COR-L47 (cell line): ENCODE measurements around the gene ANKRD13B.

Source experiments
- DNase-seq: peaks from one replicate; lab custom pipeline; 2025; lab: John Stamatoyannopoulos, UW

The ANKRD13B gene

GRCh38 chr17:29568331-29569244, 24.3 kb upstream of the ANKRD13B start, which contains the start of gene TP53I13:
Gene TP53I13 (plus strand): TSS chr17:29568701. CDS start chr17:29568759, 58 bp downstream.
- peak; percentile 66 for DNase-seq

GRCh38 chr17:29569245-29569950, 23.5 kb upstream of the ANKRD13B start:
- no peak for DNase-seq

- DNase-seq, result no peak
Measured at GRCh38 chr17:29570521-29570920, 22.4 kb upstream of the ANKRD13B start.

- DNase-seq, result no peak
Measured at GRCh38 chr17:29571486-29571882, 21.4 kb upstream of the ANKRD13B start.

DNA sequence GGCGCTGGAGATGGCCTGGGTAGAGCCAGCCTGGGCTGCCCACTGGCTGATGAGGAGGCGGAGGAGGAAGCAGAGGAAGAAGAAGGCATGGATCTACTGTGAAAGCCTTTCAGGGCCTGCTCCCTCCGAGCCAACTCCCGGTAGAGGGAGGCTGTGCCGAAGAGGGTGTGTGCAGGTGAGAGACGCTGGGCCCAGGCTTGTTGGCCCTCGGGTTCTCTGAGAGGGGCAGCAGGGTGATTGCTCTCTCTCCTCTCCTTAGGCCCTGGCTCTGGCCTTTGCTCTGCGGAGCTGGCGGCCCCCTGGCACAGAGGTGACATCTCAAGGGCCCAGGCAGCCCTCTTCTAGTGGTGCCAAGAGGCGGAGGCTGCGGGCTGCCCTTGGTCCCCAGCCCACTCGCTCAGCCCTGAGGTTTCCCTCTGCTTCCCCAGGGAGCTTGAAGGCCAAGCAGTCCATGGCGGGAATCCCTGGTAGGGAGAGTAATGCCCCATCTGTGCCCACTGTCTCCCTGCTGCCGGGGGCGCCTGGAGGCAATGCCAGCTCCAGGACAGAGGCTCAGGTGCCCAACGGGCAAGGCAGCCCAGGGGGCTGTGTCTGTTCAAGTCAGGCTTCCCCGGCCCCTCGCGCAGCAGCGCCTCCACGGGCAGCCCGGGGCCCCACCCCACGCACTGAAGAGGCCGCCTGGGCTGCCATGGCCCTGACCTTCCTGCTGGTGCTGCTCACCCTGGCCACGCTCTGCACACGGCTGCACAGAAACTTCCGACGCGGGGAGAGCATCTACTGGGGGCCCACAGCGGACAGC, 20.9 kb upstream of the ANKRD13B start:
- DNase-seq, result no peak

- no peak for DNase-seq
Measured at GRCh38 chr17:29572691-29573557, 20.0 kb upstream of the ANKRD13B start.

GRCh38 chr17:29573558-29573869, 19.4 kb upstream of the ANKRD13B start:
- DNase-seq, result no peak

DNA sequence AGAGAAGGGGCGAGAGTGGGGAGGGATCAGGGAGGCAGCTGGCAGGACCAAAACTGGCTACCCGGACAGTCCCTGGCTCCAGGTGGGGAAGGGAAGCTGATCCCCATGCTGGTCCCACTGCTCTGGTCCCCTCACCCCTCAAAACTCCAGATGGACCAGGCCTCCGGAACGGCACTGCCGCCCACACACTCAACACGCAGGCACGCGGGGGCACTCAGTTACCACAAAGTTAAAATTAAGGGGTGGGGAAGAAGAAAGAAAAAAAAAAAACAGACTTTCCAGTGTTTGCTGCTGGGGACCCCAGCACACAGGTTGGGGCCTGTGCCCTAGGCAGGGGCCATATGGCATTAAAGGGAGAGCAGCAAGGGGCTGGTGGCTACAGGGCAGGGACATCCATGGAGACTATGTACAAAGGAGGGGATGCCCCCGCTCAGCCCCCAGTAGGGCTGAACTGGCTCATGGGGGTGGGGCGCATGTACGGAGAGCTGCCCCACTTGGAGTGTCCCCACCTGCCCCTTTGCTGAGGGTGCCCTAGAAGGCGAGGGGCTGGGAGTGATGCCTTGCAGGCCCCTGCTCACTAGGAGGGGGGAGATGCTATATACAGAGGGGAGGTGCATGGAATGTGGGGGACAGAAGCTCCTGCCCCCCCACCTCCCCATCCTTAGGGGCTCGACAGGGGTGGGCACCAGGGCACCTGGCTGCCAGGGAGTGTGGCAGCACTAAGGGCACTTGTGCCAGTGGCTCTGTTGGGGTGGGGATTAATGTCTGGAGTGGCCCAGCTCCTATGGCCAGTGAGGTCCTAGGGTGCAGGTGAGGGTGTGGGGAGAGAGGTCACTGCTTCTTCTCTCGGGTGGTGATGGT, 18.8 kb upstream of the ANKRD13B start:
- DNase-seq, result no peak

DNA sequence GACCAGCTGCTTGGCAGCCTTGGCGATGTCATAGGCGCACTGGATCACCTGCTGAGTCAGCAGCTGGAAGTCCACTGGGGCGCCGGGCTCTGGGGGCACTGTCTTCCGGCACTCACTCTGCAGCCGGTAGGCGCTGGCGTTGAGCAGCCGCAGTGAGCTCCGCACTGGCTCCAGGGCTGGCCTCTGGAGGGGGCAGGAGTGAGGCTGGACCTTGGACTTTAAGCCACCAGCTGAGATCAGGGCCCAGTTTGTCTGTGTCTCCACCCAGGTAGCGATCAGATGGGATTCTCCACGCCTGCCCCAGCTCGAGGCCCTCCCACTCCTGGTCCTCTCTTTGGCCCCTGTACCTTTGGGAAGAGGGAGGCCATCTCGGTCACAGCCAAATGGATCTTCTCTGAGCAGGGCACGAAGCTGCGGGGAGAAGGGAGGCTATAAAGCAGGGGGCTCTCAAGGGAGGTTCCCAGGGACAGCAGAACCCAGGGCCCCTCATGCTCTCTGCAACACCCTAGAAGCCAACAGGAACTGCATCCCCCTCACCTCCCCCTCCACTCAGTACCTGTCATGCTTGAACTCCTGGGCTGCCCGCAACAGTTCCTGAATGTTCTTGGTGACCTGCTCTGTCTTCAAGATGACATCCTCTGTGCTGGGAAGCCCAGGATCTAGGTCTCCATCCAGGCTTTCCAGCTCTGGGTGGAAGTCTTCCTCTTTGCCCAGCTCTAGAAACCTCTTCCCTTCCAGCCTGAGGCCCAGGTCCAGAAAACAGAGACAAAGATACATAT, 18.0 kb upstream of the ANKRD13B start:
- no peak for DNase-seq

GRCh38 chr17:29575511-29576213, 17.3 kb upstream of the ANKRD13B start:
- no peak for DNase-seq

DNA sequence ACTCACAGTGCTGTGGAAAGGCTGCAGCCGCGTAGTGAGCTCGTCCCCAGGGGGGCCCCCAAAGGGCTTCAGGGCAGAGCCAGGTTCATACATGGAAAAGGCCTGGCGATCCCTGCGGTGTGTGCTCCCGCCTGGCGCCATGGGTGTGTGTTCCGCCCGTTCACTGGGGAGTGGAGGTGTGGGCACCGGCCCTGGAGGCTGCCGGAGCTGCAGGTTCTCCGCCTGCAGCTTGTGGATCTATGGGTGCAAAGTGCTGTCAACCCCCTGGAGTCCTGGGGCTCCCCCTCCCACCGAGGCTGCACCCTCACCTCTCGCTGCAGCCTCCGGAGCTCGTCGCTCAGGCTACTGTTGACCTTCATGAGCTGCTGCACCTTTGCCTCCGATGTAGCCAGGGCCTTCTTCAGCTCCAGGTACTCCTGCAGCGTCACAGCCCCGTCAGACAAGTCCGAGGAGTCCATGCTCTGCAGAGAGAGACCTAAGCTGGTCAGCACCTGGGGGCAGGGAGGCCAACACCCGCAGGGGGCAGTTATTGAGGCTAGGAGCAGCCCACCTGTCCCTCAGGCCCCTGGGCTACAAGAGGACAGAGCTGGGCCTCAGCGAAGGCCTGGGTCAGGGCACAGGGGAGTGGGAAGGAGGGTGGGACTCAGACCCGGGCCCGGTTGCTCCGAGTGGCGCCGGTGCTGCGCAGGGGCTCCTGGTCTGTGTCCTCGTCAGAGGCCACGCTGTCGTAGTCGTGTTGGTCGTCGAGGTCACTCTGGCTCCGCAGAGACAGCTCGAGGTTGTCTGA, 16.5 kb upstream of the ANKRD13B start:
- no peak for DNase-seq

DNA sequence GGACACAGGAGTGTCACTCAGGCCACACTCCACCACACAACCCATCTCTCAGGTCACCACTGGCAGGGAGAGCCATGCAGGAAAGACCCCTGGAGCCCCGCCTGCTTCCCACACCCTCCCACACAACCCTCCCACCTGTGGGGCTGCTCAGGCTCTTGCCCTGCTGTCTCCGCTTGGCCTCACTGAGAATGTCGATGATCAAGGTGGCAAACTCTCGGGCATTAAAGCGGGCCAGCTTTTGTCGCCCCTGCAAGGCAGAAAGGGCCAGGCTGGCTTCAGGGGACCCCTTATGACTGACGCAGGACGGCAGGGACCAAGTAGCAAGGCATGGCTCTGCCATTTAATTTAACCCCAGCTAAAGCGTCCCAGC, 15.9 kb upstream of the ANKRD13B start:
- no peak for DNase-seq

GRCh38 chr17:29577385-29578211, 15.3 kb upstream of the ANKRD13B start:
- no peak for DNase-seq

DNA sequence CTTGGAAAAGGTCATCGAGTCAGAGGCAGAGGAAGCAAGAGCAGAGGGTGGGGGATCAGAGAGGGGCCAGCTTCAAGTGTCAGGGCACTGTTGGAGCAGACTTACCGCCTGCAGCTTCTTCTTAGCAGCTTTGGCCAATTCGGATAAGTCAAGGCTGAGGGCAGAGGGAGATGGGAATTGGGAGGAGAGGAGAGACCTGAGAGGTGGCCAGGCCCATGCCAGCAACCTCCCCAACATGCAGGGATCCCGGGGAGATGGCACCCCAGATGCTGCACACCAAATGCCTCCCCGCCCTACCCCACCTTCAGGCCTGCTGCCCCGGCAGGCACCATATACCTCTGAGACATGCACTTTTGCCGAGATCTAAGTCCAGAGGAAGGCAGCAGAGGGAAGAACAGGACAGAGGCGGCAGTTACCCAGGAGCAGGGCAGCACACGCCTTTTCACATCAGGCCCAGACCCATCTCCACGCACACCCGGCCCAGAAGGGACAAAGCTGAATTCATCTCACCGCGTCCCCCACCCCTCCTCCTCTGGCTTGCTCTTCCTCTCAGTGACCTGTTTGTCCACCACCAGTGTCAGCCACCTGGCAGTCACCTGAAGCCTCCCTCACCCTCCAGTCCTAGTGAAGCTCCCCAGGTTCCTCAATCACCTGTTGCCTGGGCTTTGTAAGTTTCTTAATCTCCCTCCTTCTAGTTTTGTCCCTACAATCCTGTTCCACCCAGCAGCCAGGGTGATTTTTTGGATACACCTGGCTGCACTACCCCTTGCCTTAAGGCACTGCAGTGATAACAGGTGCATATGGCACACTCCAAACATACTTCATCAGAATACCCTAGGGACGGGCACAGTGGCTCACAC, 14.1 kb upstream of the ANKRD13B start:
- no peak for DNase-seq

- DNase-seq, result peak; percentile 82
Measured at GRCh38 chr17:29579866-29580771, 12.8 kb upstream of the ANKRD13B start.
